IPS DF 6.9 (cell line): ENCODE measurements around the gene ZCCHC13.

ENCODE experiments used
- DNase-seq: peaks from one replicate; pipeline ENCODE4 v3.0.0-alpha.2; 2013; ENCODE audit warnings: low read depth, low spot score
- H3K27ac ChIP-seq: one replicate; pipeline ENCODE4 v1.5.1; 2013; ENCODE audit warnings: low read length, control low read depth
- H3K27me3 ChIP-seq: 2 replicates; pipeline ENCODE4 v1.6.1; 2013; ENCODE audit warnings: mild to moderate bottlenecking, low read length; ENCODE audit not compliant: control insufficient read depth, insufficient read depth
- H3K36me3 ChIP-seq: 2 replicates; pipeline ENCODE4 v1.6.1; 2013; ENCODE audit warnings: low read length; ENCODE audit not compliant: control insufficient read depth, insufficient read depth
- H3K4me1 ChIP-seq: 2 replicates; pipeline ENCODE4 v1.6.1; 2013; ENCODE audit warnings: low read length; ENCODE audit not compliant: control insufficient read depth, insufficient read depth
- H3K4me3 ChIP-seq: 2 replicates; pipeline ENCODE4 v1.5.1; 2013; ENCODE audit warnings: mild to moderate bottlenecking, low read length
- H3K9me3 ChIP-seq: 2 replicates; pipeline ENCODE4 v1.6.1; 2013; ENCODE audit warnings: low read length, inconsistent platforms; ENCODE audit not compliant: control insufficient read depth, insufficient read depth
- WGBS: extraction: QIAGEN DNeasy Blood & Tissue Kit; methylation state at CpG from one replicate; pipeline ENCODE4 v1.1.7; 2013; ENCODE audit warnings: mixed read lengths, missing lambda C conversion rate; ENCODE audit not compliant: insufficient read length, insufficient coverage; 5-methylcytosine and 5-hydroxymethylcytosine counted together

ZCCHC13 gene

GRCh38 chrX:74284391-74284952 is 19.5 kb upstream of the ZCCHC13 start:
- no CpG with 5 or more reads among the region's 1 CpG for WGBS
- Histone ChIP-seq H3K27me3 (no peaks in the 10 kb centered on the region), H3K4me3 (no peak overlapping the region), H3K4me1 (peaks cover 1% of the 10 kb centered on the region; the same call in 1 of the 2 replicates), H3K9me3 (no peaks in the 10 kb centered on the region), H3K36me3 (no peaks in the 10 kb centered on the region; the same call in 1 of the 2 replicates), H3K27ac (no peak overlapping the region)
- DNase-seq, result no peak

DNA sequence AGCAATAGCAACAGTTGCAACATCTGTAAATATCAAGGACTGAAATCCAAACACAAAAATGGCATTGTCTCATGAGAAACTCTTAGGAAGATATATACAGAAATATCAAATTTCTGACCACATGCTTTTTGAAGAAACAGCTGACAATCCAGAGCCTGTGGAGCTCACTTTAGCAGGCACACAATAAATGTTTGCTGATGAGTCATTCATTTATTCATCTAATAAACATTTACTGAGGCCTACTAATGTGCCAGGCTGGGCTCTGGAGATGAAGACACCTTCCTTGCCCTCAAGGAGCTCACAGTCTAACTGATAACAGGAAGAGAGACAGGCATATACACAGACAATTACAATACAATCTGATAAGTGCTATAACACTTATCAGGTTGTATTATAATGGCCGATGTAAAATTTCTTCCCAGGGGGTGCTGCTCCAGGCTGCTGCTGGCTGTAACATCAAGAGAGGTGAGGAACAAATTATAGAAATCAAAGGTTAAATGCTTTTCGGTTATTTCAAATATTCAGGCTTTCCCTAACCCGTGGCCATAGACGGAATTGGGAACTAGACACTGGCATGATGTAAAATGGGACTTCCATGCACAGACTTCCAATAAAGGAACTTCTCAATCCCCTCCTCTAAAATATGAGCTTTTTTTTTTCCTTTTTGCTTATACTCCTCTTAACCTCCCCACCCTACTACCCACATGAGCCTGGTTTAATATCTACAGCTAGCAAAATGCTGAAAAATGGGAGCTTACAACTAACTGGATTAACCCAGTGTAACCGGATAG is 16.8 kb upstream of the ZCCHC13 start:
- no peak for DNase-seq
- H3K9me3 ChIP-seq, result no peaks in the 10 kb centered on the region
- no peak overlapping the region for H3K27ac ChIP-seq
- H3K4me1 ChIP-seq, result peaks cover 1% of the 10 kb centered on the region; the same call in 1 of the 2 replicates
- no peaks in the 10 kb centered on the region for H3K36me3 ChIP-seq
- no CpG with 5 or more reads among the region's 5 CpGs for whole genome bisulfite sequencing
- no peak overlapping the region for H3K4me3 ChIP-seq
- H3K27me3 ChIP-seq, result no peaks in the 10 kb centered on the region

GRCh38 chrX:74291577-74291963 is 12.4 kb upstream of the ZCCHC13 start:
- Histone ChIP-seq H3K4me1 (no peaks in the 10 kb centered on the region), H3K27me3 (no peaks in the 10 kb centered on the region), H3K36me3 (no peaks in the 10 kb centered on the region), H3K27ac (peak overlapping the region; percentile 39), H3K4me3 (peak overlapping the region; percentile 100; the same call in 1 of the 2 replicates), H3K9me3 (no peaks in the 10 kb centered on the region)
- no peak for DNase-seq
- whole genome bisulfite sequencing, result no CpG with 5 or more reads among the region's 6 CpGs

GRCh38 chrX:74291964-74292807 is 11.8 kb upstream of the ZCCHC13 start:
- no CpG with 5 or more reads among the region's 42 CpGs for WGBS
- Histone ChIP-seq H3K9me3 (no peaks in the 10 kb centered on the region), H3K4me3 (peak overlapping the region; percentile 100; the same call in 1 of the 2 replicates), H3K27me3 (no peaks in the 10 kb centered on the region), H3K36me3 (no peaks in the 10 kb centered on the region), H3K4me1 (no peaks in the 10 kb centered on the region), H3K27ac (peak overlapping the region; percentile 39)
- no peak for DNase-seq

DNA sequence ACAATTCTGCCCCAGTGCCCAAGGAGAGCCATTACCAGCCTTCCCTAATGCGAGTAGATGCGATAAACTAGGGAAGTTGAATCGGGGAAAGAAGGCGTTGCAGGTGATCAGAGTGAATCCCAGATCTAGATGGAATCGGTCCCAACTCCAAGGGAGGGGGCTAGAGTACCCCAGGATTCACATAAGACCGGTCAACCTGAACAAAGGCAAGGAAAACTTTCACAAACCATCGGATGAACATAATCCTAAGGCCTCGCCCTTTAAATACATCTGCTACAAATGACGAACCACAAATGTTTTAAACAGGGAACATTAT is 11.2 kb upstream of the ZCCHC13 start:
- no CpG with 5 or more reads among the region's 9 CpGs for WGBS
- peak overlapping the region; percentile 39 for H3K27ac ChIP-seq
- no peaks in the 10 kb centered on the region for H3K4me1 ChIP-seq
- H3K9me3 ChIP-seq, result no peaks in the 10 kb centered on the region
- peak overlapping the region; percentile 100; the same call in 1 of the 2 replicates for H3K4me3 ChIP-seq
- H3K36me3 ChIP-seq, result no peaks in the 10 kb centered on the region
- no peaks in the 10 kb centered on the region for H3K27me3 ChIP-seq
- DNase-seq, result no peak

DNA sequence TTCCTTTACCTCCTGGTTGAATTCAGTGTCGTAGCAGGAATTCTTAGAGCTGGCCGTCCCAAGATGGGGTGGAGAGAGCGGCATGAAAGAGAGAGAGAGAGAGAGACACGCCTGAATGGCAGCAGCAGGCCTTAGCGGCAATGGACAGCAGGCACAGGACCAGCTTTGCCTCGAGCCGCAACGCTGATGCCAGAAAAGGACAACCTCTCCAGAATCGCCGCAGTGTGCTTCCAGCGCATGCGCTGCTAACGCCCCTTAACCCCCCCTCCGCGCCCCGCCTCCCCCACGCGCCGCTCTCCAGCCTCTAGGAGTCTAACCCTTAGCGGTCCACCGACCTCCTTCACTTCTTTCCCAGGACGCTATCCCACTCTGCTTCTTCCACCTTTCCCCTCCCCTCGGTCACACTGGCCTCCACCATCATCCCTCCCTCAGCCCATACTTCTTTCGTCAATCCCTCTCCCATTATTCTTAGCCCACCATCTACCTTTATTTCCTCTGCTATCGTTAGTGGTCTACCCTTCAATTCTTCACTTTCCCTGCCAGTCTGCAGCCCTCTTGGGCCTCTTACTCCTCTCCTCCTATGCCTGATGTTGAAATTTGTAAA is 10.5 kb upstream of the ZCCHC13 start:
- Histone ChIP-seq H3K36me3 (no peaks in the 10 kb centered on the region), H3K27ac (no peak overlapping the region), H3K4me3 (peak overlapping the region; percentile 100; the same call in 1 of the 2 replicates), H3K27me3 (no peaks in the 10 kb centered on the region), H3K4me1 (no peaks in the 10 kb centered on the region), H3K9me3 (no peaks in the 10 kb centered on the region)
- no CpG with 5 or more reads among the region's 25 CpGs for WGBS
- DNase-seq, result no peak

DNA sequence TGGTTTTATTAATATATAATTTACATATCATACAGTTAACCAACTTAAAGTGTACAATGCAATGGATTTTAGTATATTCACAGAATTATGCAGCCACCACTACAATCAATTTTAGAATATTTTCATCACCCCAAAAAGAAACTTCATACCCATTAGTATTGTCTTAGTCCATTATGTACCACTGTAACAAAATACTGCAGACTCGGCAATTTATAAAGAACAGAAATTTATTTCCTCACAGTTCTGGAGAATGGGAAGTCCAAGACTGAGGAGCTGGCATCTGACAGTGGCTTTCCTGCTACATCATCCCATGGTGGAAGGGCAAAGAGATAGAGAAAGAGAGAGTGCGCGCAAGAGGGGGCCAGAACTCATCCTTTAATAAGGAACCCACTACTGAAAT is 8.9 kb upstream of the ZCCHC13 start:
- Histone ChIP-seq H3K4me1 (no peaks in the 10 kb centered on the region), H3K27me3 (no peaks in the 10 kb centered on the region), H3K9me3 (no peaks in the 10 kb centered on the region), H3K4me3 (no peak overlapping the region), H3K27ac (no peak overlapping the region), H3K36me3 (no peaks in the 10 kb centered on the region)
- no peak for DNase-seq
- WGBS, result no CpG with 5 or more reads among the region's 3 CpGs

GRCh38 chrX:74297766-74298165 is 6.2 kb upstream of the ZCCHC13 start:
- Histone ChIP-seq H3K36me3 (no peaks in the 10 kb centered on the region), H3K27ac (no peak overlapping the region), H3K4me3 (no peak overlapping the region), H3K4me1 (no peaks in the 10 kb centered on the region), H3K27me3 (no peaks in the 10 kb centered on the region), H3K9me3 (no peaks in the 10 kb centered on the region)
- DNase-seq, result no peak
- WGBS, result no CpG with 5 or more reads among the region's 4 CpGs

DNA sequence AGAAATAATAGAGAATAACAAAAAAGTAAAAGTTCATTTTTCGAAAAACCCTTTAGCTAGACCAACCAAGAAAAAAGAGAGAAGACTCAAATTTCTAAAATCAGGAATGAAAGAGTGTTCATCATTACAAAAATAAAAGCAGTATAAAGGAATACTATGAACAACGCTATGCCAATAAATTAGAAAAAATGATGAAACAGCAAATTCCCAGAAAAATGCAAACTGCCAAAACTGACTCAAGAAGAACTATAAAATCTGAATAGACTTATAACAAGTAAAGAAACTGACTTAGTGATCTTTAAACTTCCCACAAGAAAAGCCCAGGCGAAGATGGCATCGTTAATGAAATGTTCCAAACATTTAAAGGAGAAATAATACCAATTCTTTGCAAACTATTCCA is 3.1 kb upstream of the ZCCHC13 start:
- no peak for DNase-seq
- no CpG with 5 or more reads among the region's 4 CpGs for WGBS
- H3K36me3 ChIP-seq, result no peaks in the 10 kb centered on the region
- no peaks in the 10 kb centered on the region for H3K4me1 ChIP-seq
- no peak overlapping the region for H3K27ac ChIP-seq
- H3K9me3 ChIP-seq, result no peaks in the 10 kb centered on the region
- H3K4me3 ChIP-seq, result no peak overlapping the region
- no peaks in the 10 kb centered on the region for H3K27me3 ChIP-seq

DNA sequence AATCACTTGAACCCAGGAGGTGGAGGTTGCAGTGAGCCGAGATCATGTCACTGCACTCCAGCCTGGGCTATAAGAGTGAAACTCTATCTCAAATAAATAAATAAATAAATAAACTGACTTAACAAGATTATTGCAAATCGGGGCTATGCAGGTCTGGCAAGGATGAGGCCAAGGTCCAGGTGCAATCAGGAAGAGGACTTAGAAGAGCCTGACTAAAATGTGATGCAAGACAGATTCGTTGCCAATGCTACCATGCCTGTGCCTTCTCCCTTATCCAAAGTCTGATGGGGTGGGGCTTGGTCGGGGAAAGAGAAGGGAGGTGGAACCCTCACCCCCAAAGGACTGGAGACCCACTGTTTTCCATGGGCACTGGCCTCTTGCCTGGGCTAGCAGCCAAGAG is 14.7 kb downstream of the ZCCHC13 start:
- Histone ChIP-seq H3K4me1 (no peaks in the 10 kb centered on the region), H3K27me3 (no peaks in the 10 kb centered on the region), H3K9me3 (no peaks in the 10 kb centered on the region), H3K27ac (no peak overlapping the region), H3K4me3 (no peak overlapping the region), H3K36me3 (no peaks in the 10 kb centered on the region)
- no peak for DNase-seq
- WGBS, result no CpG with 5 or more reads among the region's 4 CpGs
